Right lobe of liver (tissue), 4 donors: ENCODE data around the gene GAL3ST1.

Source experiments
- POLR2A ChIP-seq: fragments of 450-650 bp; IDR thresholded peaks from one replicate; pipeline ENCODE4 v1.6.1; 2017; ENCODE audit warnings: antibody characterized with exemption, mild to moderate bottlenecking
- TF ChIP-seq, protein P1 (sequence below), 4 donors: fragments of 200-600 bp in 3 of 4; fragments of 450-650 bp in 1 of 4; IDR thresholded peaks; one replicate each; pipeline versions ENCODE4 v1.5.1 to v1.8.0; 2016 to 2022; ENCODE audit warnings: antibody characterized with exemption in 4 of 4, mild to moderate bottlenecking in 2 of 4
- donor health status: DM: no; HTN: no; CAD: no.
- donor health status: DM: no; HTN: no; CAD: no.
- donor health status: DM: no; HTN: yes; CAD: no.

DNA sequence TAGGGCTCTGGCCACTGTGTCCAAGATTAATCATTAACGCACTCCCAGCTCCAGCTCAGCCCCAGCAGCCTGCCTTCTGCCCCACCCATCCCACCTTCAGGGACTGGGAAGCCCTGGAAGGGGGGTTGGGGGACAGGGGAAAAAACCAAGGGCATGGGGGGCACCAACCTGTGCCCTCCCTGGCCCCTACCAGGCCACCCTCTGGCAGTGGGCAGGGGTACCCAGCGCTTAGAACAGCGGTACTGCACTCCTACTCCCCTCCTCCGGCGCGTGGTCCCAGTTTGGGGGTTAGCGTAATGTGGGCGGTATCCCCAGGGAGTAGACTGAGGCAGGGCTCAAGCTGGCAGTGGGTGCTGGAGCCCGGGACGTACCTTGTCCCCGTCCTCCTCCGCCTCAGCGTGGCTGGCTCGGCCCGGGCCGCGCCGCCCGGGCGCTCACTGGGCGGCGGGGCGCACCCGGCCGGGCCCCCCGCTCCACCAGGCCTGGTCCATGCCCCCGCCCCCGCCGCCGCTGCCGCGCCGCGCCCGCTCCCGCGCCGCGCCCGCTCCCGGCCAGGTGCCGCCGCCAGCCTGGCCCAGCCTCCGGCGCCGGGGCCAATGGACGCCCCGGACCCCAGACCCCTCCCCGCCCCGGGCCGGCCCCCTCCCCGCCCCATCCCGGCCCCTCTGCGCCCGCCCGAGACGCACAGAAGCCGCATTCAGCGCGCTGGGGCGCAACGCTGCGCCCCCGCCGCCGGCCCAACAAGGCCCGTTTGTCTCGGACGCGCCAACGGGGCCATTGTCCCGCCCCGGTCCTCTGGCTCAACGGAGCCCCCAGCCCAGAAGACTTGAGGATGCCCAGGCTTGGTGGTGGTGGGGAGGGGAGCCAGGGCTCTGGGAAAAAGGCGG lies at the start of gene GAL3ST1:
- no peak for TF ChIP-seq POLR2A
- TF ChIP-seq, protein P1, sequence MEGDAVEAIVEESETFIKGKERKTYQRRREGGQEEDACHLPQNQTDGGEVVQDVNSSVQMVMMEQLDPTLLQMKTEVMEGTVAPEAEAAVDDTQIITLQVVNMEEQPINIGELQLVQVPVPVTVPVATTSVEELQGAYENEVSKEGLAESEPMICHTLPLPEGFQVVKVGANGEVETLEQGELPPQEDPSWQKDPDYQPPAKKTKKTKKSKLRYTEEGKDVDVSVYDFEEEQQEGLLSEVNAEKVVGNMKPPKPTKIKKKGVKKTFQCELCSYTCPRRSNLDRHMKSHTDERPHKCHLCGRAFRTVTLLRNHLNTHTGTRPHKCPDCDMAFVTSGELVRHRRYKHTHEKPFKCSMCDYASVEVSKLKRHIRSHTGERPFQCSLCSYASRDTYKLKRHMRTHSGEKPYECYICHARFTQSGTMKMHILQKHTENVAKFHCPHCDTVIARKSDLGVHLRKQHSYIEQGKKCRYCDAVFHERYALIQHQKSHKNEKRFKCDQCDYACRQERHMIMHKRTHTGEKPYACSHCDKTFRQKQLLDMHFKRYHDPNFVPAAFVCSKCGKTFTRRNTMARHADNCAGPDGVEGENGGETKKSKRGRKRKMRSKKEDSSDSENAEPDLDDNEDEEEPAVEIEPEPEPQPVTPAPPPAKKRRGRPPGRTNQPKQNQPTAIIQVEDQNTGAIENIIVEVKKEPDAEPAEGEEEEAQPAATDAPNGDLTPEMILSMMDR (IDR thresholded peaks at IDR 0.05) = no peak
